ENCODE measurements around the gene ERP27. TPM values are rescaled to one million over a fixed set of nuclear protein-coding genes. Genes with fewer than 3 reads are reported as not detected.

The ERP27 gene
- total and polyA plus RNA-seq, 2 donors (not counting 1 experiment from before 2014, with no cell fraction given): 0.10 to 0.17 TPM

GRCh38 chr12:14893506-14894250 is 44.7 kb downstream of the ERP27 start:
- Histone ChIP-seq H3K36me3 (ENCODE audit: control insufficient read depth, insufficient read depth, low read length) (no peaks in the 10 kb centered on the region), H3K9me3 (ENCODE audit: control insufficient read depth, insufficient read depth, low read depth, low read length) (no peaks in the 10 kb centered on the region), H3K27me3 (ENCODE audit: control insufficient read depth, insufficient read depth, low read length) (peaks cover 2% of the 10 kb centered on the region), H2AFZ (ENCODE audit: low read length) (peak overlapping the region; percentile 14), H3K9ac (ENCODE audit: insufficient read depth, low read length) (no peak overlapping the region), H3K4me1 (ENCODE audit: control insufficient read depth, extremely low read depth, insufficient read depth, low read length) (no peaks in the 10 kb centered on the region), H3K4me3 (replicated peaks in 1 of 4; ENCODE audit: control extremely low read depth in 1 of 4, insufficient read depth in 1 of 4, low read depth in 3 of 4, low read length in 4 of 4) (no peak overlapping the region), H3K27ac (ENCODE audit: insufficient read depth, low read length) (no peak overlapping the region), H3K79me2 (ENCODE audit: control insufficient read depth, insufficient read depth, low read length) (no peaks in the 10 kb centered on the region), H4K20me1 (ENCODE audit: control insufficient read depth, extremely low read depth, insufficient read depth, low read length) (no peaks in the 10 kb centered on the region), H3K4me2 (ENCODE audit: extremely low read depth, insufficient read depth, low read length) (no peak overlapping the region)
- peak; percentile 42 to 44 for DNase-seq (ENCODE audit: low read depth in 2 of 2)
- TF ChIP-seq EZH2 (IDR thresholded peaks at IDR 0.05; ENCODE audit: low read length, missing control alignments) (no peak), CTCF (conservative IDR thresholded peaks at IDR 0.05 in 1 of 2, IDR thresholded peaks at IDR 0.05 in 1 of 2; ENCODE audit: low read depth in 1 of 2, low read length in 2 of 2) (peak in 1 of 2 donors; percentile 40)

- Histone ChIP-seq H3K9ac (ENCODE audit: insufficient read depth, low read length) (no peak overlapping the region), H4K20me1 (ENCODE audit: control insufficient read depth, extremely low read depth, insufficient read depth, low read length) (no peaks in the 10 kb centered on the region), H3K79me2 (ENCODE audit: control insufficient read depth, insufficient read depth, low read length) (no peaks in the 10 kb centered on the region), H3K9me3 (ENCODE audit: control insufficient read depth, insufficient read depth, low read depth, low read length) (no peaks in the 10 kb centered on the region), H3K4me2 (ENCODE audit: extremely low read depth, insufficient read depth, low read length) (no peak overlapping the region), H3K4me1 (ENCODE audit: control insufficient read depth, extremely low read depth, insufficient read depth, low read length) (no peaks in the 10 kb centered on the region), H2AFZ (ENCODE audit: low read length) (peak overlapping the region; percentile 14), H3K4me3 (replicated peaks in 1 of 4; ENCODE audit: control extremely low read depth in 1 of 4, insufficient read depth in 1 of 4, low read depth in 3 of 4, low read length in 4 of 4) (no peak overlapping the region), H3K36me3 (ENCODE audit: control insufficient read depth, insufficient read depth, low read length) (no peaks in the 10 kb centered on the region), H3K27me3 (ENCODE audit: control insufficient read depth, insufficient read depth, low read length) (peaks cover 2% of the 10 kb centered on the region), H3K27ac (ENCODE audit: insufficient read depth, low read length) (no peak overlapping the region)
- DNase-seq (ENCODE audit: low read depth in 2 of 2): peak in 1 of 2 donors; percentile 48
- peak in 1 of 2 donors; percentile 23 for TF ChIP-seq CTCF (conservative IDR thresholded peaks at IDR 0.05 in 1 of 2, IDR thresholded peaks at IDR 0.05 in 1 of 2; ENCODE audit: low read depth in 1 of 2, low read length in 2 of 2)
- no peak for TF ChIP-seq EZH2 (IDR thresholded peaks at IDR 0.05; ENCODE audit: low read length, missing control alignments)
These were observed 45.4 kb downstream of the ERP27 start for GRCh38 chr12:14892726-14893505.

- H3K4me1 ChIP-seq (ENCODE audit: control insufficient read depth, extremely low read depth, insufficient read depth, low read length): peaks cover 3% of the 10 kb centered on the region
- no peaks in the 10 kb centered on the region for H3K79me2 ChIP-seq (ENCODE audit: control insufficient read depth, insufficient read depth, low read length)
- H4K20me1 ChIP-seq (ENCODE audit: control insufficient read depth, extremely low read depth, insufficient read depth, low read length): no peaks in the 10 kb centered on the region
- H3K4me3 ChIP-seq (replicated peaks in 1 of 4; ENCODE audit: control extremely low read depth in 1 of 4, insufficient read depth in 1 of 4, low read depth in 3 of 4, low read length in 4 of 4): no peak overlapping the region
- H3K36me3 ChIP-seq (ENCODE audit: control insufficient read depth, insufficient read depth, low read length): no peaks in the 10 kb centered on the region
- H3K9me3 ChIP-seq (ENCODE audit: control insufficient read depth, insufficient read depth, low read depth, low read length): no peaks in the 10 kb centered on the region
- H3K27ac ChIP-seq (ENCODE audit: insufficient read depth, low read length): no peak overlapping the region
- H2AFZ ChIP-seq (ENCODE audit: low read length): no peak overlapping the region
- no peak for DNase-seq (ENCODE audit: low read depth in 2 of 2)
- peaks cover 2% of the 10 kb centered on the region for H3K27me3 ChIP-seq (ENCODE audit: control insufficient read depth, insufficient read depth, low read length)
- no peak overlapping the region for H3K9ac ChIP-seq (ENCODE audit: insufficient read depth, low read length)
- TF ChIP-seq EZH2 (IDR thresholded peaks at IDR 0.05; ENCODE audit: low read length, missing control alignments): no peak
- TF ChIP-seq CTCF (conservative IDR thresholded peaks at IDR 0.05 in 1 of 2, IDR thresholded peaks at IDR 0.05 in 1 of 2; ENCODE audit: low read depth in 1 of 2, low read length in 2 of 2): no peak
- H3K4me2 ChIP-seq (ENCODE audit: extremely low read depth, insufficient read depth, low read length): no peak overlapping the region
These were observed 47.6 kb downstream of the ERP27 start for GRCh38 chr12:14890701-14891100.

Measured in fibroblast of lung (primary cell).